ENCODE data around the gene RBMS1. TPM values are rescaled to one million over a fixed set of nuclear protein-coding genes. Genes with fewer than 3 reads are reported as not detected.

RBMS1 gene
- total RNA-seq, 1 experiment from 2014 or later, result 77.5 TPM

DNA sequence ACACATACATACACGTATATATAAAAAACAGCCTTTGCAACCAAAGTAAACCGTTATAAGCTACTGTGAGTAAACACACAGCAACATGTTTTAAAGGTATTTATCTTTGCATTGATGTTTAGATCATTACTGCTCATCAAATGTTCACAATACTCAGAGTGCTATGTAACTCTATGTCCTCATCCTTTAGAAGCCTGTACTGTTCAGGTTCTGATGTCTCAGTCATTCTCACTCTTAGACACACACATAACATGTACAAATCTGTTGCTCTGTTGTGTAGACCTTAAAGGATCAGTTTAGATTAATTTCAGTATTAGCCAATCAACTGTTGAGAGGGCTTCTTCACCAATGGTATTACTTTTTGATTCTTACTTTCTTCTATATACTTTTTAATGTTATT is 153.9 kb downstream of the RBMS1 start:
- Histone ChIP-seq H3K4me1 (ENCODE audit: insufficient read depth, low read length) (peaks cover 2% of the 10 kb centered on the region; the same call in 1 of the 2 replicates), H2BK5ac (ENCODE audit: insufficient read length, low read length) (no peak overlapping the region), H3K79me2 (ENCODE audit: insufficient read depth, low read length) (peaks cover 6% of the 10 kb centered on the region; the same call in 1 of the 2 replicates), H3K27me3 (ENCODE audit: insufficient read depth, low read length) (no peaks in the 10 kb centered on the region), H3K56ac (ENCODE audit: insufficient read length, low read depth, low read length) (no peak overlapping the region), H3K4ac (ENCODE audit: low read depth, low read length) (no peak overlapping the region), H2AFZ (ENCODE audit: low read length) (no peak overlapping the region), H2AK5ac (ENCODE audit: insufficient read length, low read length) (no peak overlapping the region), H3K18ac (ENCODE audit: insufficient read length, low read depth, low read length) (no peak overlapping the region), H3K9ac (ENCODE audit: extremely low read depth, insufficient read length, low read length) (no peak overlapping the region), H2BK20ac (ENCODE audit: low read depth, low read length, poor library complexity, severe bottlenecking) (no peak overlapping the region), H2BK12ac (ENCODE audit: insufficient read length, low read depth, low read length) (no peak overlapping the region), H4K20me1 (ENCODE audit: control insufficient read depth, insufficient read depth, insufficient read length) (no peaks in the 10 kb centered on the region), H3K79me1 (ENCODE audit: insufficient read depth, low read depth, low read length, poor library complexity, severe bottlenecking) (no peaks in the 10 kb centered on the region), H4K5ac (ENCODE audit: insufficient read length, low read depth, low read length) (no peak overlapping the region), H3K9me3 (ENCODE audit: control insufficient read depth, low read depth, low read length) (no peaks in the 10 kb centered on the region), H3K23ac (ENCODE audit: insufficient read length, low read depth, low read length) (no peak overlapping the region), H3K14ac (ENCODE audit: insufficient read depth, low read length) (no peak overlapping the region), H4K91ac (ENCODE audit: insufficient read length, low read depth, low read length) (no peak overlapping the region), H3T11ph (ENCODE audit: low read length) (no peak overlapping the region), H3K4me2 (ENCODE audit: insufficient read depth, insufficient read length, low read length) (no peak overlapping the region), H3K27ac (ENCODE audit: insufficient read length, low read depth, low read length) (no peak overlapping the region), H2BK120ac (ENCODE audit: low read depth, low read length, poor library complexity, severe bottlenecking) (no peak overlapping the region), H2BK15ac (ENCODE audit: low read depth, low read length) (no peak overlapping the region), H3K23me2 (ENCODE audit: insufficient read length, low read depth, low read length, poor library complexity, severe bottlenecking) (no peaks in the 10 kb centered on the region), H4K8ac (replicated peaks; ENCODE audit: insufficient read length, low read depth, low read length) (no peak overlapping the region)
- Mint-ChIP-seq H3K4me3 (no peak overlapping the region), H3K4me1 (peaks cover 6 to 16% of the 10 kb centered on the region in 2 experiments; a peak in 3 of 4 replicates), H3K36me3 (ENCODE audit: insufficient read depth in 1 of 3, low read depth in 3 of 3) (no peaks in the 10 kb centered on the region), H3K27ac (no peak overlapping the region), H3K9me3 (no peaks in the 10 kb centered on the region), H3K27me3 (ENCODE audit: low read depth) (no peaks in the 10 kb centered on the region)
- no peak for DNase-seq
- no peak for TF ChIP-seq CTCF (conservative IDR thresholded peaks at IDR 0.05)
- WGBS (ENCODE audit: extremely low coverage, insufficient read length, low lambda C conversion rate), result no CpG with 5 or more reads among the region's 2 CpGs

Measured in H9 (cell line).